ENCODE results near the gene RHOB.
"Not testable (repeated sequence)": the region's sequence is repeated elsewhere in the genome, so short reads cannot be mapped to it uniquely, and the experiment has no call there.

The RHOB gene

DNA sequence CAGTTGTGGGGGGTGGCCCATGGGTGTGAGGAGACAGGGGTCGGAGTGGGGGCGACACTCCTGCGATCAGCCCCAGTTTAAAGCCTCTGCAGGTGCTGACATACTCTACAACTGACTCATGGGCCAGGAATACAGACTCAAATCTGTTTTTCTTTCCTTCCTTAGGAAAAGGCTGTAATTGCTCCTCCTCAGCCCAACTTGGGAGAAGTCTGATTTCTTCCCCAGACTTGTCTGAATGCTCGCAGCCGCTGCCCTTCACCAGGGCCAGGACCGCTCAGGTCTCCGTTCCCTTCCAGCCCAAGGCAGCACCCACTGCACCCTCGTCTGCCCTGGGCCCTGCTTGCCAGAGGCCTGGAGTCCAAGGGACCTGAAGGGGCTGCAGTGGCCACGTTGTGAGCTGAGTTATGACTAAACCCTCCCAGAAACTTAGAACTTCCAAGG lies 41.3 kb downstream of the RHOB start:
- Histone ChIP-seq H3K36me3 (ENCODE audit: control insufficient read depth in 5 of 5, insufficient read depth in 5 of 5, low read length in 5 of 5) (no peaks in the 10 kb centered on the region), H3K9me3 (ENCODE audit: control insufficient read depth in 5 of 5, low read length in 5 of 5) (no peaks in the 10 kb centered on the region), H3K9ac (ENCODE audit: low read length in 5 of 5) (no peak overlapping the region), H3K27ac (ENCODE audit: low read depth, low read length) (no peak overlapping the region), H3K27me3 (ENCODE audit: control insufficient read depth in 5 of 5, insufficient read depth in 4 of 5, low read length in 5 of 5) (no peaks in the 10 kb centered on the region), H3K4me1 (ENCODE audit: control insufficient read depth in 5 of 5, insufficient read depth in 5 of 5, low read length in 5 of 5) (peaks cover 6 to 32% (median 26%) of the 10 kb centered on the region in 5 donors), H3K4me3 (ENCODE audit: low read depth in 1 of 5, low read length in 5 of 5) (no peak overlapping the region)

DNA sequence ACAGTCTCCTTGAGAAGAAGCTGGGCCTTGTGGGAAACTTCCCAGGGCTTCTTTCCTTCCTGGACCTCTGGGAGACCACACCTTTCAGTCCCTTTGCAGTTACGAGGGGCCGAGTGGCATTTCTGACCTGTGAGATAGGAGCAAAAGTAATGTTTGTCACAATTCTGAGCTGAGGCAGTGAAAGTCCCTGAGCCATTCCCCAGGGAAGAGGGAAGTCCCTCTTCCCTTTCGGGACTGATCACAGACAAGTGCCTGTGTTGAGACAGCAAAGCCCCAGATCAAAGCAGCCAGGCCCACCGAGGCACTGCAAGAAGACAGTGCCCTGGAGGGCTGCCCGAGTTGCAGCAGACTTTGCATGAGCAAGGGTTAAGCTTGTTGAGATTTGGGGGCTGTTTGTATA lies 41.9 kb downstream of the RHOB start:
- H3K36me3 ChIP-seq (ENCODE audit: control insufficient read depth in 5 of 5, insufficient read depth in 5 of 5, low read length in 5 of 5): no peaks in the 10 kb centered on the region
- no peak overlapping the region for H3K9ac ChIP-seq (ENCODE audit: low read length in 5 of 5)
- H3K27me3 ChIP-seq (ENCODE audit: control insufficient read depth in 5 of 5, insufficient read depth in 4 of 5, low read length in 5 of 5): no peaks in the 10 kb centered on the region
- no peak overlapping the region for H3K27ac ChIP-seq (ENCODE audit: low read depth, low read length)
- peaks cover 4 to 26% (median 20%) of the 10 kb centered on the region in 5 donors for H3K4me1 ChIP-seq (ENCODE audit: control insufficient read depth in 5 of 5, insufficient read depth in 5 of 5, low read length in 5 of 5)
- no peak overlapping the region for H3K4me3 ChIP-seq (ENCODE audit: low read depth in 1 of 5, low read length in 5 of 5)
- H3K9me3 ChIP-seq (ENCODE audit: control insufficient read depth in 5 of 5, low read length in 5 of 5): no peaks in the 10 kb centered on the region

DNA sequence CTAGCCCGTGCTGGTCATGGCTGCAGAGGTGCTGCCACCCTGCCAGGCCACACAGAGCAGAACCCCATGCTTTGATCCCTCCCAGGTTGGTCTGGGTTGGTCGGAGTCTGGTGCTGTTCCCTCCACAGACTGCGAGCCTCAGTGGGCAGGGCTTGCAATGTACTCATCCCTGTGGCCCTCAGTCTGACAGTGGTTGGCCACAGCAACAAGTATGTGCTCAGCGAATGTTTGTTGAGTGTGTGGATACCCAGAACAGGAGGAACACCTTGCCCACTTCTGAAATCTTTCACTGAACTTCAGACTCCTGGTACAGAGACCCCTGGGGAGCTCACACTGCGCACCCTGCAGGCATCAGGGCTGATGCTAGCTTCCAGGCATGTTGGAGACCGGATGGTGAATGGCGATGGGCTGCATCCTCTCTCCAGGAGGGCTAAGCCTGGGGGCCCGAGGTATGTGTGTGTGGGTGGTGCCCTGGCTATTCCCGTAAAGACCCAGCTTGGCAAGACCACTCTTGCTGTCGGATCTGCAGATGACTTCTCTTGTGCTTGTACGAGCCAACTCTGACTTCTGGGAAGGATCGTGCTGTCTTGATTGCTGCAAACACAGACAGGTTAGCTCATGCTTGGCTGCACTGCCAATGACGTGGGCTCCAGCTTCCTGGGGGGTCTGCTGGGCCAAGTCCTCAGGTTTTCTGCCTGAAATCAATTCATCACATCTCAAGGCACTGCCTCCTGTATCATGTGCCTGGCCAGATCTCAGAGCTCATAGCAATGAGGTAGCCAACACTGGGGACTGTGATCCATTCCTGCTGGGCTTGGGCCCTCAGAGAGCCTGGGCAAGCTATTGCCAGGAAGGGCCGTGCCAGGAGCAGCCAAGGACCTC lies 43.7 kb downstream of the RHOB start:
- Histone ChIP-seq H3K27ac (ENCODE audit: low read depth, low read length) (no peak overlapping the region), H3K27me3 (ENCODE audit: control insufficient read depth in 5 of 5, insufficient read depth in 4 of 5, low read length in 5 of 5) (no peaks in the 10 kb centered on the region)

DNA sequence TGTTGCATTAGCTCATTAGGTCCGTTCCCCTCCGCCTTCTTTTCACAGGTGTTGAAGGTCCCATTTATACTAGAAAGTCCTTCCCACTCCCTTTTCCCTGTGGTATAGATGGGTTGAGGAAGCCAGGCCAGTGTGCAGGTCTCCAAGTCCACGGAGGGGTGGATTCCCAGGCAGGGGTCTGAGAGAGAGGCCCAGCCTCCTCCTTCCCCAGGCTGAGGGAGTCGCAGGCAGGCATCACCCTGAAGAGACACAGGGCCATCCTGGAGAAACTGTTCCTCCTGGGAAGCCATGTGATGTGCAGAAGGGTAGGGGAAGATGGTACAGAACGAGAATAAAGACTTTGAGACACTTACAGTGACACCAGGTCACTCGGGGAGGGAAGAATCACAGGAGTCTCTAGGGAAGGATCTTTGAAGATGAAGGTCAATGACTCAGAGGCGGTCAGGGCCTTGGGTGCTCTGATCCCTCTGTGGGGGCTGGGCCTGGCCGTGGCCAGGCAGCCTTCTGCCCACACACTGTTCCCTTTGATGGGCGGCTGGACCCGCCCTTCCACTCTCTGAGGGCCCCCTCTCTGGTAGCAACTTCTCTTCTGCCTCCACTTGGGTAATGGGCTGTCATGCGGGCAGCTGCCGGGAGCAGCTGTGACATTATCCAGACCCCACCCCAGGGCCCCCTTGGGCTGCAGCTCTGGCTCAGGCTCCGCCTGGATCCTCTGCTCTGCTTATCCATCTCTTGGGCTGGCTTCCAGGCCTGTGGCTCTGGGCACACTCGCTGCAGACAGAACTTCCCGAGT lies 45.1 kb downstream of the RHOB start:
- H3K27me3 ChIP-seq (ENCODE audit: control insufficient read depth in 5 of 5, insufficient read depth in 4 of 5, low read length in 5 of 5): no peaks in the 10 kb centered on the region
- H3K9ac ChIP-seq (ENCODE audit: low read length in 5 of 5): no peak overlapping the region
- H3K36me3 ChIP-seq (ENCODE audit: control insufficient read depth in 5 of 5, insufficient read depth in 5 of 5, low read length in 5 of 5): no peaks in the 10 kb centered on the region
- H3K4me1 ChIP-seq (ENCODE audit: control insufficient read depth in 5 of 5, insufficient read depth in 5 of 5, low read length in 5 of 5): peaks cover 1 to 26% (median 14%) of the 10 kb centered on the region in 5 donors
- no peaks in the 10 kb centered on the region for H3K9me3 ChIP-seq (ENCODE audit: control insufficient read depth in 5 of 5, low read length in 5 of 5)
- H3K4me3 ChIP-seq (ENCODE audit: low read depth in 1 of 5, low read length in 5 of 5): no peak overlapping the region
- no peak overlapping the region for H3K27ac ChIP-seq (ENCODE audit: low read depth, low read length)

More for the DNA sequence above, 43.7 kb downstream of the RHOB start:
- no peak overlapping the region for H3K4me3 ChIP-seq (ENCODE audit: low read depth in 1 of 5, low read length in 5 of 5)
- H3K9me3 ChIP-seq (ENCODE audit: control insufficient read depth in 5 of 5, low read length in 5 of 5): no peaks in the 10 kb centered on the region
- peaks cover 1 to 20% (median 15%) of the 10 kb centered on the region in 5 donors for H3K4me1 ChIP-seq (ENCODE audit: control insufficient read depth in 5 of 5, insufficient read depth in 5 of 5, low read length in 5 of 5)
- H3K36me3 ChIP-seq (ENCODE audit: control insufficient read depth in 5 of 5, insufficient read depth in 5 of 5, low read length in 5 of 5): no peaks in the 10 kb centered on the region
- H3K9ac ChIP-seq (ENCODE audit: low read length in 5 of 5): no peak overlapping the region

DNA sequence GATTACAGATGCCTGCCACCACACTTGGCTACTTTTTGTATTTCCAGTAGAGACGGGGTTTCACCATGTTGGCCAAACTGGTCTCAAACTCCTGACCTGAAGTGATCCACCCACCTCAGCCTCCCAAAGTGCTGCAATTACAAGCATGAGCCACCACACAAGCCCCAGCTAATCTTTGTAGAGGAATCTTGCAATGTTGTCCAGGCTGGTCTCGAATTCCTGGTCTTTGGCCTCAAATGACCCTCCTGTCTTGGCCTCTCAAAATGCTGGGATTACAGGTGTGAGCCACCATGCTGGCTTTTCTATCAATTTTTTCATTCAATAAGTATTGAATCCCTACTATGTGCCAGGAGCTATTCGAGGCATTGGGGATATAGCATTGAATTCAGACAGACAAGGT lies 46.2 kb downstream of the RHOB start:
- H3K4me3 ChIP-seq (ENCODE audit: low read depth in 1 of 5, low read length in 5 of 5); H3K27me3 ChIP-seq (ENCODE audit: control insufficient read depth in 5 of 5, insufficient read depth in 4 of 5, low read length in 5 of 5); H3K9me3 ChIP-seq (ENCODE audit: control insufficient read depth in 5 of 5, low read length in 5 of 5); H3K36me3 ChIP-seq (ENCODE audit: control insufficient read depth in 5 of 5, insufficient read depth in 5 of 5, low read length in 5 of 5); H3K9ac ChIP-seq (ENCODE audit: low read length in 5 of 5); H3K27ac ChIP-seq (ENCODE audit: low read depth, low read length): not testable (repeated sequence)
- peaks cover 1 to 26% (median 14%) of the 10 kb centered on the region in 5 donors for H3K4me1 ChIP-seq (ENCODE audit: control insufficient read depth in 5 of 5, insufficient read depth in 5 of 5, low read length in 5 of 5)

DNA sequence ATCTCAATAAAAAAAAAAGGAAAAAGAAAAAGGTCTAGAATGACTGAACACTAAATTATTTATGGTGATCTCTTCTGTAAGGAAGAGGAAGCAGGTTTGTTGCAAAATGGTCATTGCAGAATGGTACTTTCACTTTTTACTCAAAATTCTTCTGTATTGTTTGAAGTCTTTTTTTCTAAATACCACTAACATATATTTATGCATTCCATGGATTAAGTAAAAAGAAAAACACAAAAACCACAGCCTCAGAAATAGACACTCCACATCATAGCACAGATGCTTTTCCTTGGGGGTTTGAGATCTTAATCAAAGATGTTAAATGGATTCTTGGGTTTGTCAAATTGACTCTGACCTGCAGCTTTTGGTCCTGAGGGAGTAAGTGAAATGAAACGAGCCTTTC lies 47.4 kb downstream of the RHOB start:
- Histone ChIP-seq H3K27ac (ENCODE audit: low read depth, low read length) (no peak overlapping the region), H3K9ac (ENCODE audit: low read length in 5 of 5) (no peak overlapping the region), H3K4me1 (ENCODE audit: control insufficient read depth in 5 of 5, insufficient read depth in 5 of 5, low read length in 5 of 5) (peaks cover 1 to 23% (median 14%) of the 10 kb centered on the region in 5 donors), H3K4me3 (ENCODE audit: low read depth in 1 of 5, low read length in 5 of 5) (no peak overlapping the region), H3K27me3 (ENCODE audit: control insufficient read depth in 5 of 5, insufficient read depth in 4 of 5, low read length in 5 of 5) (no peaks in the 10 kb centered on the region), H3K9me3 (ENCODE audit: control insufficient read depth in 5 of 5, low read length in 5 of 5) (no peaks in the 10 kb centered on the region), H3K36me3 (ENCODE audit: control insufficient read depth in 5 of 5, insufficient read depth in 5 of 5, low read length in 5 of 5) (no peaks in the 10 kb centered on the region)

DNA sequence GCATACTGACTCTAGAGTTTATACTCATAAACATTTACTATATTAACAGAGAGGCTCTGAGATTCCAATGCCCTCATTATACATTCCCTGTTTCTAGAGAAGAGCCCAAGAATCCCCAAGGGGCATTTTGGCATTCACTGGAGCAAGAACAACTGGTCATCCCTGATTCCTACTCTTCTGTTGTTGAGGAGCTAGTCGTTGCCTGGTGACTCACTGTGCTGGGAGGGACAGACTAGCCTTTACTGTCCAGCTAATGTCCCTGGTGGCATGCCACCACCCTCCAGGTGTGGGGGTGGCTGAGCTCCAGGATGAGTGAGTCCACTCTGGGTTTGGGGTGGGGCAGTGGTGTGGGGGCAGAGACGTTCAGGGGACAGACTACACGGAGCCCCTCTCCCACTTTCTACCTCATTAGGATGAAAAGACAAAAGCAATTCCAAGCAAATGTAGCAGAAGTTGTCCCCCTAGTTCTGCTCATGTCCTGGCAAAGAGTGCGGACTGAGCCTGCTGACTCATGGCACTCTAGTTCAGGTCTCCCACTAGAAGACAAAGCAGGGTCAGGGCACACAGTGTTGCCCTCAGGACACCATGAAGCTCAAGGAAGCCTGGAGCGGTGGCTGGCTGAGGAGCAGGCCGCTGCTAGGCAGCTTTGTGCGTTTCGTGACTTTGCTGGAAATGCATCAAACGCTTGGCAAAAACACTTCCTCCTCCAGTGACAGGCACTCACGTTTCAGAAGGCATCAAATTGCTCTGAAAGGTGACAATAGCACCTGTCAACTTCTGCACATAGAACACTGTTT lies 49.4 kb downstream of the RHOB start:
- Histone ChIP-seq H3K27ac (ENCODE audit: low read depth, low read length) (no peak overlapping the region), H3K4me3 (ENCODE audit: low read depth in 1 of 5, low read length in 5 of 5) (no peak overlapping the region), H3K36me3 (ENCODE audit: control insufficient read depth in 5 of 5, insufficient read depth in 5 of 5, low read length in 5 of 5) (no peaks in the 10 kb centered on the region)

DNA sequence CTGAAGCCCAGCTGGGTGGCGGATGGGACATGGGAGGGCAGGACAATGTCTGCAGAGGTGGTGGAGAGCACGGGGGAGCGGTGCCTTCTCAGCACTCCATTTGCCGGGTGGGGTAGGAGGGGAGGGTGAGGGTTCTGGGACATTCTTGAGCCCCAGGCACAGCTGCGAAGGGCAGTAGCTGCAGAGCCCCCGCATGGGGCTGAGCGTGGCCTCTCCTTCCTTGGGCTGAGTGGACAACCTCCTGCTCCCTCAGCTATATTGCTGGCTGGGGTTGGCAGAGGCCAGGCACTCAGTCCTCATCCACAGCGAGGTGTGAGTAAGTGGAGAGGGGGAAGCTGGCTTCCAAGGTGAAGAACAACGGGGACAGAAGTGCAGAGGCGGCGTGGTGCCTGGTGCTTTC lies 50.1 kb downstream of the RHOB start:
- H3K9me3 ChIP-seq (ENCODE audit: control insufficient read depth in 5 of 5, low read length in 5 of 5): no peaks in the 10 kb centered on the region
- H3K27me3 ChIP-seq (ENCODE audit: control insufficient read depth in 5 of 5, insufficient read depth in 4 of 5, low read length in 5 of 5): no peaks in the 10 kb centered on the region
- no peak overlapping the region for H3K27ac ChIP-seq (ENCODE audit: low read depth, low read length)
- peaks cover 0 to 17% (median 6%) of the 10 kb centered on the region in 5 donors for H3K4me1 ChIP-seq (ENCODE audit: control insufficient read depth in 5 of 5, insufficient read depth in 5 of 5, low read length in 5 of 5)
- H3K4me3 ChIP-seq (ENCODE audit: low read depth in 1 of 5, low read length in 5 of 5): no peak overlapping the region
- H3K9ac ChIP-seq (ENCODE audit: low read length in 5 of 5): no peak overlapping the region
- no peaks in the 10 kb centered on the region for H3K36me3 ChIP-seq (ENCODE audit: control insufficient read depth in 5 of 5, insufficient read depth in 5 of 5, low read length in 5 of 5)

More for the DNA sequence above, 49.4 kb downstream of the RHOB start:
- no peaks in the 10 kb centered on the region for H3K27me3 ChIP-seq (ENCODE audit: control insufficient read depth in 5 of 5, insufficient read depth in 4 of 5, low read length in 5 of 5)
- no peaks in the 10 kb centered on the region for H3K9me3 ChIP-seq (ENCODE audit: control insufficient read depth in 5 of 5, low read length in 5 of 5)
- H3K9ac ChIP-seq (ENCODE audit: low read length in 5 of 5): no peak overlapping the region
- peaks cover 0 to 16% (median 6%) of the 10 kb centered on the region in 5 donors for H3K4me1 ChIP-seq (ENCODE audit: control insufficient read depth in 5 of 5, insufficient read depth in 5 of 5, low read length in 5 of 5)
